ENCODE results near the gene VAV2. TPM values are rescaled to one million over a fixed set of nuclear protein-coding genes. Genes with fewer than 3 reads are reported as not detected.

VAV2 gene
- total RNA-seq, 6 experiments from 2014 or later, result 17.6 to 24.5 (median 21.7) TPM

- H3K27ac Mint-ChIP-seq, result no peak overlapping the region
- no peaks in the 10 kb centered on the region for H3K9me3 Mint-ChIP-seq
Observed at GRCh38 chr9:133822430-133823065, 169.6 kb downstream of the VAV2 start.

GRCh38 chr9:133821601-133822429 lies 170.3 kb downstream of the VAV2 start:
- Mint-ChIP-seq H3K27ac (no peak overlapping the region), H3K27me3 (ENCODE audit: insufficient read depth) (no peaks in the 10 kb centered on the region), H3K9me3 (no peaks in the 10 kb centered on the region), H3K4me1 (ENCODE audit: low read depth) (peaks cover 16% of the 10 kb centered on the region), H3K4me3 (no peak overlapping the region), H3K36me3 (ENCODE audit: low read depth) (peaks cover 18% of the 10 kb centered on the region)
- TF ChIP-seq CTCF (IDR thresholded peaks at IDR 0.05), result no peak
- no peak for DNase-seq

More at GRCh38 chr9:133822430-133823065, 169.6 kb downstream of the VAV2 start:
- Mint-ChIP-seq H3K27me3 (ENCODE audit: insufficient read depth) (no peaks in the 10 kb centered on the region), H3K4me1 (ENCODE audit: low read depth) (peaks cover 17% of the 10 kb centered on the region), H3K36me3 (ENCODE audit: low read depth) (peaks cover 17% of the 10 kb centered on the region), H3K4me3 (no peak overlapping the region)
- no peak for TF ChIP-seq CTCF (IDR thresholded peaks at IDR 0.05)
- no peak for DNase-seq

- H3K4me1 Mint-ChIP-seq (ENCODE audit: low read depth), result no peaks in the 10 kb centered on the region
- TF ChIP-seq CTCF (IDR thresholded peaks at IDR 0.05), result no peak
- H3K27ac Mint-ChIP-seq, result no peak overlapping the region
- peaks cover 18% of the 10 kb centered on the region for H3K36me3 Mint-ChIP-seq (ENCODE audit: low read depth)
- no peaks in the 10 kb centered on the region for H3K9me3 Mint-ChIP-seq
- no peak overlapping the region for H3K4me3 Mint-ChIP-seq
- no peaks in the 10 kb centered on the region for H3K27me3 Mint-ChIP-seq (ENCODE audit: insufficient read depth)
- DNase-seq, result no peak
Observed at GRCh38 chr9:133819923-133820322, 172.2 kb downstream of the VAV2 start.

GRCh38 chr9:133818444-133818843 lies 173.7 kb downstream of the VAV2 start:
- no peak overlapping the region for H3K4me3 Mint-ChIP-seq
- H3K4me1 Mint-ChIP-seq (ENCODE audit: low read depth), result no peaks in the 10 kb centered on the region
- no peaks in the 10 kb centered on the region for H3K9me3 Mint-ChIP-seq
- TF ChIP-seq CTCF (IDR thresholded peaks at IDR 0.05), result no peak
- no peaks in the 10 kb centered on the region; the same call in 1 of the 2 replicates for H3K27me3 Mint-ChIP-seq (ENCODE audit: insufficient read depth)
- peaks cover 18% of the 10 kb centered on the region for H3K36me3 Mint-ChIP-seq (ENCODE audit: low read depth)
- H3K27ac Mint-ChIP-seq, result no peak overlapping the region; the same call in 1 of the 2 replicates
- no peak for DNase-seq

GRCh38 chr9:133815781-133816180 lies 176.3 kb downstream of the VAV2 start:
- Mint-ChIP-seq H3K4me3 (no peak overlapping the region), H3K27ac (no peak overlapping the region), H3K9me3 (no peaks in the 10 kb centered on the region), H3K27me3 (ENCODE audit: insufficient read depth) (no peaks in the 10 kb centered on the region; the same call in 1 of the 2 replicates), H3K36me3 (ENCODE audit: low read depth) (peaks cover 12% of the 10 kb centered on the region), H3K4me1 (ENCODE audit: low read depth) (no peaks in the 10 kb centered on the region)
- DNase-seq, result no peak
- TF ChIP-seq CTCF (IDR thresholded peaks at IDR 0.05), result no peak
